ENCODE results near the gene CDC14B.
"Not testable (repeated sequence)": the region's sequence is repeated elsewhere in the genome, so short reads cannot be mapped to it uniquely, and the experiment has no call there.

Gene CDC14B

GRCh38 chr9:96621618-96622017 is 2.0 kb upstream of the CDC14B start:
- DNase-seq, result no peak

GRCh38 chr9:96620832-96621269 is 1.2 kb upstream of the CDC14B start:
- no peak for DNase-seq

GRCh38 chr9:96620181-96620514 is 505 bp upstream of the CDC14B start:
- DNase-seq, result no peak

GRCh38 chr9:96619124-96619465 is 548 bp downstream of the CDC14B start:
- no peak for DNase-seq

GRCh38 chr9:96618209-96619123 is 1.2 kb downstream of the CDC14B start:
- peak; percentile 38 for DNase-seq

GRCh38 chr9:96617439-96618185 is 2.0 kb downstream of the CDC14B start:
- no peak for DNase-seq

- DNase-seq, result no peak
Observed at GRCh38 chr9:96616817-96617438, 2.7 kb downstream of the CDC14B start.

- DNase-seq, result no peak
Observed at GRCh38 chr9:96615411-96615810, 4.2 kb downstream of the CDC14B start.

GRCh38 chr9:96614664-96615063 is 5.0 kb downstream of the CDC14B start:
- DNase-seq, result not testable (repeated sequence)

- DNase-seq, result no peak
Observed at GRCh38 chr9:96612966-96613589, 6.6 kb downstream of the CDC14B start.

GRCh38 chr9:96612105-96612965 is 7.3 kb downstream of the CDC14B start:
- no peak for DNase-seq

GRCh38 chr9:96611302-96611701 is 8.3 kb downstream of the CDC14B start:
- DNase-seq, result no peak

GRCh38 chr9:96609732-96610131 is 9.9 kb downstream of the CDC14B start:
- DNase-seq, result no peak

GRCh38 chr9:96607971-96608370 is 11.7 kb downstream of the CDC14B start:
- no peak for DNase-seq

GRCh38 chr9:96605328-96605727 is 14.3 kb downstream of the CDC14B start:
- no peak for DNase-seq

GRCh38 chr9:96604004-96604319 is 15.7 kb downstream of the CDC14B start:
- no peak for DNase-seq

- no peak for DNase-seq
Observed at GRCh38 chr9:96603305-96604003, 16.2 kb downstream of the CDC14B start.

GRCh38 chr9:96599298-96599697 is 20.3 kb downstream of the CDC14B start:
- no peak for DNase-seq

GRCh38 chr9:96596601-96597111 is 23.0 kb downstream of the CDC14B start:
- DNase-seq, result no peak

- DNase-seq, result no peak
Observed at GRCh38 chr9:96587338-96588315, 32.0 kb downstream of the CDC14B start.
